GM23338 (cell line): ENCODE data around the gene ZNF334. TPM values are rescaled to one million over a fixed set of nuclear protein-coding genes. Genes with fewer than 3 reads are reported as not detected.
A peak's percentile ranks its signal among the peaks of the same experiment; 100 is the strongest.

Source experiments
- ATAC-seq: fragments of 200-7000 bp; cut with Tn5 transposase; 3 replicates; pipeline ENCODE4 v1.9.1; 2020
- DNase-seq: peaks from one replicate; pipeline ENCODE4 v3.0.0-alpha.2; 2015; ENCODE audit warnings: low spot score
- H2AFZ ChIP-seq: fragments of 200-600 bp; sonication (generic); 2 replicates; pipeline ENCODE4 v1.8.0; 2016; ENCODE audit warnings: antibody characterized with exemption, mild to moderate bottlenecking, moderate library complexity
- H3F3A ChIP-seq: fragments of 200-600 bp; sonication (generic); replicated peaks from 2 replicates; pipeline ENCODE4 v1.8.0; 2017; ENCODE audit warnings: antibody characterized with exemption, mixed run types, low read depth
- H3K27ac ChIP-seq: fragments of 200-600 bp; sonication (generic); 2 replicates; pipeline ENCODE4 v1.6.1; 2016; ENCODE audit warnings: low read depth
- H3K27me3 ChIP-seq: fragments of 200-600 bp; sonication (generic); 2 replicates; pipeline ENCODE4 v1.8.0; 2016; ENCODE audit warnings: mild to moderate bottlenecking, mixed run types, moderate library complexity; ENCODE audit not compliant: insufficient read depth
- H3K36me3 ChIP-seq: fragments of 200-600 bp; sonication (generic); 2 replicates; pipeline ENCODE4 v1.8.0; 2016; ENCODE audit warnings: mild to moderate bottlenecking; ENCODE audit not compliant: insufficient read depth
- H3K4me1 ChIP-seq: fragments of 200-600 bp; sonication (generic); 2 replicates; pipeline ENCODE4 v1.8.0; 2016; ENCODE audit warnings: mild to moderate bottlenecking, moderate library complexity; ENCODE audit not compliant: insufficient read depth
- H3K4me2 ChIP-seq: fragments of 200-600 bp; sonication (generic); 2 replicates; pipeline ENCODE4 v1.7.1; 2017; ENCODE audit warnings: mixed run types
- H3K4me3 ChIP-seq: fragments of 200-600 bp; sonication (generic); 2 replicates; pipeline ENCODE4 v1.6.1; 2016; ENCODE audit warnings: mixed run types
- H3K79me2 ChIP-seq: fragments of 200-600 bp; sonication (generic); replicated peaks from 2 replicates; pipeline ENCODE4 v1.8.0; 2017; ENCODE audit warnings: mild to moderate bottlenecking; ENCODE audit not compliant: insufficient read depth
- H3K9me2 ChIP-seq: fragments of 200-600 bp; sonication (generic); 2 replicates; pipeline ENCODE4 v1.8.0; 2017; ENCODE audit not compliant: insufficient read depth
- H4K20me1 ChIP-seq: fragments of 200-600 bp; sonication (generic); replicated peaks from 2 replicates; pipeline ENCODE4 v1.8.0; 2017; ENCODE audit warnings: mild to moderate bottlenecking; ENCODE audit not compliant: insufficient read depth
- H3K27ac Mint-ChIP-seq: 2 replicates; pipeline ENCODE4 v1.8.0; 2020; ENCODE audit warnings: inconsistent platforms, mild to moderate bottlenecking, moderate library complexity, mixed read lengths
- H3K27me3 Mint-ChIP-seq: 3 replicates; pipeline ENCODE4 v1.8.0; 2022; ENCODE audit warnings: low read depth, mild to moderate bottlenecking, moderate library complexity, mixed read lengths, inconsistent platforms; ENCODE audit not compliant: insufficient read depth, poor library complexity
- H3K36me3 Mint-ChIP-seq: 3 replicates; pipeline ENCODE4 v1.8.0; 2021; ENCODE audit warnings: low read depth, mild to moderate bottlenecking, inconsistent platforms, moderate library complexity, mixed read lengths
- H3K4me1 Mint-ChIP-seq: 3 replicates; pipeline ENCODE4 v1.8.0; 2020; ENCODE audit warnings: mild to moderate bottlenecking, inconsistent platforms, mixed read lengths
- H3K4me3 Mint-ChIP-seq: 3 replicates; pipeline ENCODE4 v1.8.0; 2021; ENCODE audit warnings: moderate library complexity, mild to moderate bottlenecking, inconsistent platforms, mixed read lengths
- H3K9me3 Mint-ChIP-seq: 3 replicates; pipeline ENCODE4 v1.8.0; 2020; ENCODE audit warnings: moderate library complexity, mild to moderate bottlenecking, inconsistent platforms, mixed read lengths
- CREB1 ChIP-seq: fragments of 250-450 bp; sonication (Bioruptor Pico); IDR thresholded peaks from 2 replicates; pipeline ENCODE4 v1.5.0; 2020; ENCODE audit warnings: low read depth, mild to moderate bottlenecking, moderate library complexity
- EZH2 ChIP-seq: fragments of 200-600 bp; sonication (generic); IDR thresholded peaks from one replicate; pipeline ENCODE4 v1.8.0; 2017; ENCODE audit warnings: antibody characterized with exemption, mild to moderate bottlenecking, low read depth; ENCODE audit not compliant: unreplicated experiment
- EZH2phosphoT487 ChIP-seq: fragments of 200-600 bp; sonication (generic); IDR thresholded peaks from one replicate; pipeline ENCODE4 v1.8.1; 2018; ENCODE audit warnings: antibody characterized with exemption; ENCODE audit not compliant: unreplicated experiment
- JUNB ChIP-seq: IDR thresholded peaks from one replicate; pipeline ENCODE4 v1.6.1; 2016; ENCODE audit warnings: antibody characterized with exemption; ENCODE audit not compliant: unreplicated experiment
- NANOG ChIP-seq: IDR thresholded peaks from 2 replicates; pipeline ENCODE4 v1.6.1; 2016; ENCODE audit warnings: antibody characterized with exemption, borderline replicate concordance
- POLR2AphosphoS5 ChIP-seq: IDR thresholded peaks from 2 replicates; pipeline ENCODE4 v1.6.1; 2016; ENCODE audit warnings: antibody characterized with exemption, low read depth
- STAT1 ChIP-seq: IDR thresholded peaks from one replicate; pipeline ENCODE4 v1.6.1; 2016; ENCODE audit warnings: antibody characterized with exemption; ENCODE audit not compliant: unreplicated experiment
- ZNF114 ChIP-seq: fragments of 250-450 bp; sonication (Bioruptor Pico); IDR thresholded peaks from 2 replicates; pipeline ENCODE4 v1.5.0; 2020; ENCODE audit warnings: mild to moderate bottlenecking, moderate library complexity
- ZNF331 ChIP-seq: fragments of 250-450 bp; sonication (Bioruptor Pico); IDR thresholded peaks from 2 replicates; pipeline ENCODE4 v1.5.0; 2020; ENCODE audit warnings: low read depth, mild to moderate bottlenecking, moderate library complexity
- polyA plus RNA-seq: library from polyadenylated mRNA; unstranded; fragments of >200 nt; fragmentation: Nextera tagmentation; extraction: Ambion mirVana; gene quantifications from 2 replicates; pipeline ENCODE4 v1.2.1, GENCODE V29; 2016
- total RNA-seq: library from RNA; depleted of rRNA; stranded (reverse); fragments of >200 nt; shearing (Covaris generic); gene quantifications from 2 replicates; pipeline ENCODE4 v1.2.3, GENCODE V29; 2014
- TF ChIP-seq, protein P1 (sequence below), 2 experiments: fragments of 200-600 bp in 1 of 2; sonication (generic) in 1 of 2; conservative IDR thresholded peaks; 2 replicates each; pipeline versions ENCODE4 v1.5.1 to v1.6.1; 2016 to 2017; ENCODE audit warnings: antibody characterized with exemption in 2 of 2, low read depth in 2 of 2, mild to moderate bottlenecking in 2 of 2, moderate library complexity in 1 of 2
- TF ChIP-seq, protein P2 (sequence below): IDR thresholded peaks from one replicate; pipeline ENCODE4 v1.6.1; 2018; ENCODE audit warnings: antibody characterized with exemption; ENCODE audit not compliant: unreplicated experiment
- TF ChIP-seq, protein P3 (sequence below): IDR thresholded peaks from 2 replicates; pipeline ENCODE4 v1.6.1; 2016; ENCODE audit warnings: antibody characterized with exemption
- TF ChIP-seq, protein P4 (sequence below): fragments of 250-450 bp; sonication (Bioruptor Pico); IDR thresholded peaks from 2 replicates; pipeline ENCODE4 v1.5.0; 2020; ENCODE audit warnings: mild to moderate bottlenecking, moderate library complexity

ZNF334 gene
- total and polyA plus RNA-seq, 2 experiments from 2014 or later, result 12.4 to 19.1 TPM

- H4K20me1 ChIP-seq, result no peaks in the 10 kb centered on the region
- H3K27ac Mint-ChIP-seq, result no peak overlapping the region
- H3K27me3 Mint-ChIP-seq, result no peaks in the 10 kb centered on the region
- DNase-seq, result peak; percentile 67
- TF ChIP-seq ZNF114 (CRISPR knock-in tag), result no peak
- no peak for TF ChIP-seq ZNF331 (CRISPR knock-in tag)
- no peak for TF ChIP-seq JUNB
- TF ChIP-seq, protein P1, sequence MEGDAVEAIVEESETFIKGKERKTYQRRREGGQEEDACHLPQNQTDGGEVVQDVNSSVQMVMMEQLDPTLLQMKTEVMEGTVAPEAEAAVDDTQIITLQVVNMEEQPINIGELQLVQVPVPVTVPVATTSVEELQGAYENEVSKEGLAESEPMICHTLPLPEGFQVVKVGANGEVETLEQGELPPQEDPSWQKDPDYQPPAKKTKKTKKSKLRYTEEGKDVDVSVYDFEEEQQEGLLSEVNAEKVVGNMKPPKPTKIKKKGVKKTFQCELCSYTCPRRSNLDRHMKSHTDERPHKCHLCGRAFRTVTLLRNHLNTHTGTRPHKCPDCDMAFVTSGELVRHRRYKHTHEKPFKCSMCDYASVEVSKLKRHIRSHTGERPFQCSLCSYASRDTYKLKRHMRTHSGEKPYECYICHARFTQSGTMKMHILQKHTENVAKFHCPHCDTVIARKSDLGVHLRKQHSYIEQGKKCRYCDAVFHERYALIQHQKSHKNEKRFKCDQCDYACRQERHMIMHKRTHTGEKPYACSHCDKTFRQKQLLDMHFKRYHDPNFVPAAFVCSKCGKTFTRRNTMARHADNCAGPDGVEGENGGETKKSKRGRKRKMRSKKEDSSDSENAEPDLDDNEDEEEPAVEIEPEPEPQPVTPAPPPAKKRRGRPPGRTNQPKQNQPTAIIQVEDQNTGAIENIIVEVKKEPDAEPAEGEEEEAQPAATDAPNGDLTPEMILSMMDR (conservative IDR thresholded peaks at IDR 0.05; ENCODE audit: low read depth in 2 of 2), result no peak
- TF ChIP-seq EZH2phosphoT487, result no peak
- TF ChIP-seq STAT1, result no peak
- TF ChIP-seq, protein P2, sequence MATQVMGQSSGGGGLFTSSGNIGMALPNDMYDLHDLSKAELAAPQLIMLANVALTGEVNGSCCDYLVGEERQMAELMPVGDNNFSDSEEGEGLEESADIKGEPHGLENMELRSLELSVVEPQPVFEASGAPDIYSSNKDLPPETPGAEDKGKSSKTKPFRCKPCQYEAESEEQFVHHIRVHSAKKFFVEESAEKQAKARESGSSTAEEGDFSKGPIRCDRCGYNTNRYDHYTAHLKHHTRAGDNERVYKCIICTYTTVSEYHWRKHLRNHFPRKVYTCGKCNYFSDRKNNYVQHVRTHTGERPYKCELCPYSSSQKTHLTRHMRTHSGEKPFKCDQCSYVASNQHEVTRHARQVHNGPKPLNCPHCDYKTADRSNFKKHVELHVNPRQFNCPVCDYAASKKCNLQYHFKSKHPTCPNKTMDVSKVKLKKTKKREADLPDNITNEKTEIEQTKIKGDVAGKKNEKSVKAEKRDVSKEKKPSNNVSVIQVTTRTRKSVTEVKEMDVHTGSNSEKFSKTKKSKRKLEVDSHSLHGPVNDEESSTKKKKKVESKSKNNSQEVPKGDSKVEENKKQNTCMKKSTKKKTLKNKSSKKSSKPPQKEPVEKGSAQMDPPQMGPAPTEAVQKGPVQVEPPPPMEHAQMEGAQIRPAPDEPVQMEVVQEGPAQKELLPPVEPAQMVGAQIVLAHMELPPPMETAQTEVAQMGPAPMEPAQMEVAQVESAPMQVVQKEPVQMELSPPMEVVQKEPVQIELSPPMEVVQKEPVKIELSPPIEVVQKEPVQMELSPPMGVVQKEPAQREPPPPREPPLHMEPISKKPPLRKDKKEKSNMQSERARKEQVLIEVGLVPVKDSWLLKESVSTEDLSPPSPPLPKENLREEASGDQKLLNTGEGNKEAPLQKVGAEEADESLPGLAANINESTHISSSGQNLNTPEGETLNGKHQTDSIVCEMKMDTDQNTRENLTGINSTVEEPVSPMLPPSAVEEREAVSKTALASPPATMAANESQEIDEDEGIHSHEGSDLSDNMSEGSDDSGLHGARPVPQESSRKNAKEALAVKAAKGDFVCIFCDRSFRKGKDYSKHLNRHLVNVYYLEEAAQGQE, result peak; percentile 86
- TF ChIP-seq, protein P3, sequence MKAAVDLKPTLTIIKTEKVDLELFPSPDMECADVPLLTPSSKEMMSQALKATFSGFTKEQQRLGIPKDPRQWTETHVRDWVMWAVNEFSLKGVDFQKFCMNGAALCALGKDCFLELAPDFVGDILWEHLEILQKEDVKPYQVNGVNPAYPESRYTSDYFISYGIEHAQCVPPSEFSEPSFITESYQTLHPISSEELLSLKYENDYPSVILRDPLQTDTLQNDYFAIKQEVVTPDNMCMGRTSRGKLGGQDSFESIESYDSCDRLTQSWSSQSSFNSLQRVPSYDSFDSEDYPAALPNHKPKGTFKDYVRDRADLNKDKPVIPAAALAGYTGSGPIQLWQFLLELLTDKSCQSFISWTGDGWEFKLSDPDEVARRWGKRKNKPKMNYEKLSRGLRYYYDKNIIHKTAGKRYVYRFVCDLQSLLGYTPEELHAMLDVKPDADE, result no peak
- TF ChIP-seq CREB1 (CRISPR knock-in tag), result no peak
- no peak for TF ChIP-seq POLR2AphosphoS5
- TF ChIP-seq NANOG, result no peak
- TF ChIP-seq, protein P4, sequence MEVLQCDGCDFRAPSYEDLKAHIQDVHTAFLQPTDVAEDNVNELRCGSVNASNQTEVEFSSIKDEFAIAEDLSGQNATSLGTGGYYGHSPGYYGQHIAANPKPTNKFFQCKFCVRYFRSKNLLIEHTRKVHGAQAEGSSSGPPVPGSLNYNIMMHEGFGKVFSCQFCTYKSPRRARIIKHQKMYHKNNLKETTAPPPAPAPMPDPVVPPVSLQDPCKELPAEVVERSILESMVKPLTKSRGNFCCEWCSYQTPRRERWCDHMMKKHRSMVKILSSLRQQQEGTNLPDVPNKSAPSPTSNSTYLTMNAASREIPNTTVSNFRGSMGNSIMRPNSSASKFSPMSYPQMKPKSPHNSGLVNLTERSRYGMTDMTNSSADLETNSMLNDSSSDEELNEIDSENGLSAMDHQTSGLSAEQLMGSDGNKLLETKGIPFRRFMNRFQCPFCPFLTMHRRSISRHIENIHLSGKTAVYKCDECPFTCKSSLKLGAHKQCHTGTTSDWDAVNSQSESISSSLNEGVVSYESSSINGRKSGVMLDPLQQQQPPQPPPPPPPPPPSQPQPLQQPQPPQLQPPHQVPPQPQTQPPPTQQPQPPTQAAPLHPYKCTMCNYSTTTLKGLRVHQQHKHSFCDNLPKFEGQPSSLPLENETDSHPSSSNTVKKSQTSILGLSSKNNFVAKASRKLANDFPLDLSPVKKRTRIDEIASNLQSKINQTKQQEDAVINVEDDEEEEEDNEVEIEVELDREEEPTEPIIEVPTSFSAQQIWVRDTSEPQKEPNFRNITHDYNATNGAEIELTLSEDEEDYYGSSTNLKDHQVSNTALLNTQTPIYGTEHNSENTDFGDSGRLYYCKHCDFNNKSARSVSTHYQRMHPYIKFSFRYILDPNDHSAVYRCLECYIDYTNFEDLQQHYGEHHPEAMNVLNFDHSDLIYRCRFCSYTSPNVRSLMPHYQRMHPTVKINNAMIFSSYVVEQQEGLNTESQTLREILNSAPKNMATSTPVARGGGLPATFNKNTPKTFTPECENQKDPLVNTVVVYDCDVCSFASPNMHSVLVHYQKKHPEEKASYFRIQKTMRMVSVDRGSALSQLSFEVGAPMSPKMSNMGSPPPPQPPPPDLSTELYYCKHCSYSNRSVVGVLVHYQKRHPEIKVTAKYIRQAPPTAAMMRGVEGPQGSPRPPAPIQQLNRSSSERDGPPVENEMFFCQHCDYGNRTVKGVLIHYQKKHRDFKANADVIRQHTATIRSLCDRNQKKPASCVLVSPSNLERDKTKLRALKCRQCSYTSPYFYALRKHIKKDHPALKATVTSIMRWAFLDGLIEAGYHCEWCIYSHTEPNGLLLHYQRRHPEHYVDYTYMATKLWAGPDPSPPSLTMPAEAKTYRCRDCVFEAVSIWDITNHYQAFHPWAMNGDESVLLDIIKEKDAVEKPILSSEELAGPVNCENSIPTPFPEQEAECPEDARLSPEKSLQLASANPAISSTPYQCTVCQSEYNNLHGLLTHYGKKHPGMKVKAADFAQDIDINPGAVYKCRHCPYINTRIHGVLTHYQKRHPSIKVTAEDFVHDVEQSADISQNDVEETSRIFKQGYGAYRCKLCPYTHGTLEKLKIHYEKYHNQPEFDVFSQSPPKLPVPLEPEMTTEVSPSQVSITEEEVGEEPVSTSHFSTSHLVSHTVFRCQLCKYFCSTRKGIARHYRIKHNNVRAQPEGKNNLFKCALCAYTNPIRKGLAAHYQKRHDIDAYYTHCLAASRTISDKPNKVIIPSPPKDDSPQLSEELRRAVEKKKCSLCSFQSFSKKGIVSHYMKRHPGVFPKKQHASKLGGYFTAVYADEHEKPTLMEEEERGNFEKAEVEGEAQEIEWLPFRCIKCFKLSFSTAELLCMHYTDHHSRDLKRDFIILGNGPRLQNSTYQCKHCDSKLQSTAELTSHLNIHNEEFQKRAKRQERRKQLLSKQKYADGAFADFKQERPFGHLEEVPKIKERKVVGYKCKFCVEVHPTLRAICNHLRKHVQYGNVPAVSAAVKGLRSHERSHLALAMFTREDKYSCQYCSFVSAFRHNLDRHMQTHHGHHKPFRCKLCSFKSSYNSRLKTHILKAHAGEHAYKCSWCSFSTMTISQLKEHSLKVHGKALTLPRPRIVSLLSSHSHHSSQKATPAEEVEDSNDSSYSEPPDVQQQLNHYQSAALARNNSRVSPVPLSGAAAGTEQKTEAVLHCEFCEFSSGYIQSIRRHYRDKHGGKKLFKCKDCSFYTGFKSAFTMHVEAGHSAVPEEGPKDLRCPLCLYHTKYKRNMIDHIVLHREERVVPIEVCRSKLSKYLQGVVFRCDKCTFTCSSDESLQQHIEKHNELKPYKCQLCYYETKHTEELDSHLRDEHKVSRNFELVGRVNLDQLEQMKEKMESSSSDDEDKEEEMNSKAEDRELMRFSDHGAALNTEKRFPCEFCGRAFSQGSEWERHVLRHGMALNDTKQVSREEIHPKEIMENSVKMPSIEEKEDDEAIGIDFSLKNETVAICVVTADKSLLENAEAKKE (CRISPR knock-in tag), result peak; percentile 61; the same call in 1 of the 2 replicates
- TF ChIP-seq EZH2, result no peak
- no peaks in the 10 kb centered on the region for H3K27me3 ChIP-seq
- H3K27ac ChIP-seq, result no peak overlapping the region
- H3K4me3 ChIP-seq, result no peak overlapping the region
- no peaks in the 10 kb centered on the region for H3K4me1 ChIP-seq
- H3K36me3 ChIP-seq, result no peaks in the 10 kb centered on the region
- H3K9me3 Mint-ChIP-seq, result no peaks in the 10 kb centered on the region
- no peaks in the 10 kb centered on the region; the same call in 2 of the 3 replicates for H3K4me1 Mint-ChIP-seq
- H3K79me2 ChIP-seq, result no peaks in the 10 kb centered on the region
- H2AFZ ChIP-seq, result no peak overlapping the region
- H3K4me2 ChIP-seq, result no peak overlapping the region
- no peak; the same call in 2 of the 3 replicates for ATAC-seq
- H3K4me3 Mint-ChIP-seq, result no peak overlapping the region
- H3K36me3 Mint-ChIP-seq, result no peaks in the 10 kb centered on the region
- no peaks in the 10 kb centered on the region for H3F3A ChIP-seq
- H3K9me2 ChIP-seq, result no peaks in the 10 kb centered on the region
These were observed 10.5 kb upstream of the ZNF334 start for GRCh38 chr20:46523696-46524328.
